Smooth muscle cell (in vitro differentiated cells): ENCODE results near the gene DCX. TPM values are rescaled to one million over a fixed set of nuclear protein-coding genes. Genes with fewer than 3 reads are reported as not detected.

ENCODE experiments used
- DNase-seq: peaks from one replicate; lab custom pipeline; 2025; ENCODE audit not compliant: unreplicated experiment; lab: John Stamatoyannopoulos, UW
- H2AFZ ChIP-seq: fragments of 200-600 bp; sonication (generic); 2 replicates; pipeline ENCODE4 v1.6.0; 2016; ENCODE audit warnings: antibody characterized with exemption, low read depth, mild to moderate bottlenecking
- H3F3A ChIP-seq: fragments of 200-600 bp; sonication (generic); 2 replicates; pipeline ENCODE4 v1.6.0; 2017; ENCODE audit warnings: antibody characterized with exemption, low read depth
- H3K27ac ChIP-seq: fragments of 200-600 bp; sonication (generic); 2 replicates; pipeline ENCODE4 v1.5.1; 2016; ENCODE audit warnings: low read depth, mild to moderate bottlenecking
- H3K27me3 ChIP-seq: fragments of 200-600 bp; sonication (generic); 2 replicates; pipeline ENCODE4 v1.6.1; 2016; ENCODE audit warnings: low read depth, mild to moderate bottlenecking
- H3K36me3 ChIP-seq: fragments of 200-600 bp; sonication (generic); 2 replicates; pipeline ENCODE4 v1.5.1; 2016; ENCODE audit warnings: low read depth
- H3K4me1 ChIP-seq: fragments of 200-600 bp; sonication (generic); 2 replicates; pipeline ENCODE4 v1.5.1; 2016; ENCODE audit warnings: low read depth
- H3K4me2 ChIP-seq: fragments of 200-600 bp; sonication (generic); 2 replicates; pipeline ENCODE4 v1.6.0; 2016; ENCODE audit warnings: mild to moderate bottlenecking
- H3K4me3 ChIP-seq: fragments of 200-600 bp; sonication (generic); 2 replicates; pipeline ENCODE4 v1.5.1; 2016; ENCODE audit warnings: mild to moderate bottlenecking
- H3K79me2 ChIP-seq: fragments of 200-600 bp; sonication (generic); 2 replicates; pipeline ENCODE4 v1.6.0; 2016; ENCODE audit warnings: low read depth, mild to moderate bottlenecking
- H3K9ac ChIP-seq: fragments of 200-600 bp; sonication (generic); 2 replicates; pipeline ENCODE4 v1.6.0; 2016; ENCODE audit warnings: low read depth
- H3K9me3 ChIP-seq: fragments of 200-600 bp; sonication (generic); replicated peaks from 2 replicates; pipeline ENCODE4 v1.5.1; 2016; ENCODE audit warnings: low read depth
- H4K20me1 ChIP-seq: fragments of 200-600 bp; sonication (generic); 2 replicates; pipeline ENCODE4 v1.6.0; 2016; ENCODE audit warnings: low read depth
- WGBS: methylation state at CpG from one replicate; pipeline ENCODE4 v1.1.7; 2016; ENCODE audit warnings: low lambda C conversion rate; 5-methylcytosine and 5-hydroxymethylcytosine counted together
- polyA plus RNA-seq: library from polyadenylated mRNA; unstranded; fragments of >200 nt; fragmentation: Nextera tagmentation; extraction: Ambion mirVana; gene quantifications from 2 replicates; pipeline ENCODE4 v1.2.1, GENCODE V29; 2016
- total RNA-seq: library from RNA; depleted of rRNA; stranded (reverse); fragments of >200 nt; gene quantifications from 2 replicates; pipeline ENCODE4 v1.2.3, GENCODE V29; 2014
- TF ChIP-seq, protein P1 (sequence below): fragments of 200-600 bp; sonication (generic); IDR thresholded peaks from 2 replicates; pipeline ENCODE4 v1.5.1; 2017; ENCODE audit warnings: borderline replicate concordance, mild to moderate bottlenecking, antibody characterized with exemption; ENCODE audit not compliant: insufficient read depth, poor library complexity, severe bottlenecking

The DCX gene
- total and polyA plus RNA-seq, 2 experiments from 2014 or later, result 0.09 TPM; not detected in 1

DNA sequence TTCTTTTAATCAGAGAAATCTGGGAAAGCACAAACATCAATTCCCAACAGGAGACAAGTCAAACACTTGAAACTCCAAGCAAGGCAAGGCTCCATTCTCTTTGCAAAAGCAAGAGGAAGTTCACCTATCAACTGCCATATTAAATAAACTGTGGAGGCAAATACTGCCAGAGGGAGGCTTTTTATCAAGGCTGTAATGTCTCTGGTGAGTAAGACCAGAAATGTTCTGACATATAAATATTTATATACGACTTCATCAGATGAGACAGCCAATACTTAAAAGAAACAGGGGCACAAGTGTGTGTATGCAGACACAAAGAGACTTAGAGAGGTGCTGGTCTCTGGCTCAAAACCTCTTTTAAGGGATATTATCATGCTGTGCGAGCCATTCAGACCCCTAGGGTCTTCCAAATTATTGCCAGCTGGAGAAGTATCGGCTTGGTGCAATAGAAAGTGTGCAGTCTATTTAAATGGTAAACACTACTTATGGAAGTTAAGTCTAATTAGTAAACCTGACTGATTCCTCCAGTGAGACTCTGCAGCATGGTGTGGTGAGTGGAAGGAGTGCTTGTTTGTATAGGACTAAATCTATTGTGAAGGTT lies 24.4 kb downstream of the DCX start:
- TF ChIP-seq, protein P1, sequence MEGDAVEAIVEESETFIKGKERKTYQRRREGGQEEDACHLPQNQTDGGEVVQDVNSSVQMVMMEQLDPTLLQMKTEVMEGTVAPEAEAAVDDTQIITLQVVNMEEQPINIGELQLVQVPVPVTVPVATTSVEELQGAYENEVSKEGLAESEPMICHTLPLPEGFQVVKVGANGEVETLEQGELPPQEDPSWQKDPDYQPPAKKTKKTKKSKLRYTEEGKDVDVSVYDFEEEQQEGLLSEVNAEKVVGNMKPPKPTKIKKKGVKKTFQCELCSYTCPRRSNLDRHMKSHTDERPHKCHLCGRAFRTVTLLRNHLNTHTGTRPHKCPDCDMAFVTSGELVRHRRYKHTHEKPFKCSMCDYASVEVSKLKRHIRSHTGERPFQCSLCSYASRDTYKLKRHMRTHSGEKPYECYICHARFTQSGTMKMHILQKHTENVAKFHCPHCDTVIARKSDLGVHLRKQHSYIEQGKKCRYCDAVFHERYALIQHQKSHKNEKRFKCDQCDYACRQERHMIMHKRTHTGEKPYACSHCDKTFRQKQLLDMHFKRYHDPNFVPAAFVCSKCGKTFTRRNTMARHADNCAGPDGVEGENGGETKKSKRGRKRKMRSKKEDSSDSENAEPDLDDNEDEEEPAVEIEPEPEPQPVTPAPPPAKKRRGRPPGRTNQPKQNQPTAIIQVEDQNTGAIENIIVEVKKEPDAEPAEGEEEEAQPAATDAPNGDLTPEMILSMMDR, result no peak
- no peak overlapping the region for H3K4me3 ChIP-seq
- no peaks in the 10 kb centered on the region for H3K36me3 ChIP-seq
- H3F3A ChIP-seq, result no peaks in the 10 kb centered on the region
- H3K9me3 ChIP-seq, result no peaks in the 10 kb centered on the region
- H3K4me2 ChIP-seq, result no peak overlapping the region
- DNase-seq, result no peak
- H3K4me1 ChIP-seq, result peaks cover 4% of the 10 kb centered on the region
- no peak overlapping the region for H3K27ac ChIP-seq
- no peaks in the 10 kb centered on the region for H3K27me3 ChIP-seq
- H3K79me2 ChIP-seq, result no peaks in the 10 kb centered on the region
- no peaks in the 10 kb centered on the region for H4K20me1 ChIP-seq
- no peak overlapping the region for H2AFZ ChIP-seq
- no peak overlapping the region for H3K9ac ChIP-seq
- WGBS, result 83% methylated on average over 3 of the region's 3 CpGs

DNA sequence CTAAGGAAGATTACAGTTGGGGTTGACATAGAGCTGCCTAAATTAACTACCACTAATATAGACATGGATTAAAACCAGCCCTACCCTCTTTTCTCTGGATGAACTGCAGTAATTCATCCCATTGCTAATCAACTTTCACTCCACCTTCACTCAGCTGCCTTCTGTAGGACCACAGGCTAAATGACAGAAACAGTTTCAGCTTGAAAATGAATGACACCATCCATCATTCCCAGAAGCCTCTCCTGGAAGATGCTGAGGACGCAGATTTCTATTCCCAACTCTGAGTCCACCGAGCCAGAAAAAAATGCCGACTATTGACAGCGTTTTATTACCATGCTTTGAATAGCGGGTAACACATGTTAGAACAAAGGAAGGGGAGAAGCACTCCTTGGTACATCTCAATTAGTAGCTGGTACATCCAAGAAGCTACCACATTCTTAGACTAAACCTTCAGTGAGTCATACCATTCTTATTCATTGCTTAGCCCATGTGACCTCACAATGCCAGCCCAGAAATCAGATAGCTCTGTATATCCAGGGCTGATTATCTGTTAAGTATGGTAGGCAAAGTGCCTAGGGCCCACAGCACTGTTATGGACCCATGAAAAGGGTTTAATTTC lies 25.3 kb downstream of the DCX start:
- no peaks in the 10 kb centered on the region for H3K9me3 ChIP-seq
- H2AFZ ChIP-seq, result no peak overlapping the region
- H3K36me3 ChIP-seq, result no peaks in the 10 kb centered on the region
- no peak overlapping the region for H3K4me2 ChIP-seq
- H3K27me3 ChIP-seq, result no peaks in the 10 kb centered on the region
- no peak for DNase-seq
- TF ChIP-seq, protein P1, result no peak
- no peaks in the 10 kb centered on the region for H4K20me1 ChIP-seq
- 87% methylated on average over 5 of the region's 5 CpGs for WGBS
- no peak overlapping the region for H3K9ac ChIP-seq
- H3K27ac ChIP-seq, result no peak overlapping the region
- H3F3A ChIP-seq, result no peaks in the 10 kb centered on the region
- peaks cover 4% of the 10 kb centered on the region for H3K4me1 ChIP-seq
- no peak overlapping the region for H3K4me3 ChIP-seq
- no peaks in the 10 kb centered on the region for H3K79me2 ChIP-seq

DNA sequence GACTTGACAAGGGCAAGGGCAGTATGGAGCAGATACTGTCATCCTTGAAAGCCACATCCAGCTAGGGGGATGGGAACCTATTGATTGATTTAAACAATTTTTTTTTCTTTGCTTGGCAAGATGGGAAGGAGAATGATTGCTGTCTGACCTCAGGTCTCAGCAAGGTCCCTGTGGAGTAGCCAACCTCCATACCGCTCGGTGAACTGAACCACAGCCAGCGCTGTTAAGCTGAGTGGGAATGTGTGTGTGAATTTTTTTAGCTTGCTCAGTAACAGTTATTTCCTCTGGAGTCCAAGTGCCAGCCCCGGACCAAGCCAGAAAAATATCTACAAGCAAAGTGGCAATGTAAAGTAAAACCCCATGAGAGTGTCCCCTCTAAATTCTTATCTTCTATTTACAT lies 25.9 kb downstream of the DCX start:
- Histone ChIP-seq H4K20me1 (no peaks in the 10 kb centered on the region), H3K4me2 (no peak overlapping the region)

More for the DNA sequence above, 25.9 kb downstream of the DCX start:
- Histone ChIP-seq H3K9ac (no peak overlapping the region), H3K27ac (no peak overlapping the region), H3K4me3 (no peak overlapping the region), H3K79me2 (no peaks in the 10 kb centered on the region), H3K9me3 (no peaks in the 10 kb centered on the region), H2AFZ (no peak overlapping the region), H3K27me3 (no peaks in the 10 kb centered on the region), H3K36me3 (no peaks in the 10 kb centered on the region), H3F3A (no peaks in the 10 kb centered on the region), H3K4me1 (peaks cover 4% of the 10 kb centered on the region)
- TF ChIP-seq, protein P1, result no peak
- DNase-seq, result no peak
- 94% methylated on average over 4 of the region's 4 CpGs for WGBS
